Measurements from ENCODE around the gene ADAMTS15.

ADAMTS15 gene

GRCh38 chr11:130413405-130414106 is 34.9 kb upstream of the ADAMTS15 start:
- peak; percentile 58 for DNase-seq (ENCODE audit: extremely low read depth, low read depth)
- no peak for TF ChIP-seq CTCF (IDR thresholded peaks at IDR 0.05; ENCODE audit: low read depth, low read length)

- no peak for DNase-seq (ENCODE audit: extremely low read depth, low read depth)
- TF ChIP-seq CTCF (IDR thresholded peaks at IDR 0.05; ENCODE audit: low read depth, low read length) = no peak
Observed at GRCh38 chr11:130414107-130415080, 34.1 kb upstream of the ADAMTS15 start.

- TF ChIP-seq CTCF (IDR thresholded peaks at IDR 0.05; ENCODE audit: low read depth, low read length) = no peak
- DNase-seq (ENCODE audit: extremely low read depth, low read depth) = no peak
Observed at GRCh38 chr11:130415731-130416529, 32.5 kb upstream of the ADAMTS15 start.

- TF ChIP-seq CTCF (IDR thresholded peaks at IDR 0.05; ENCODE audit: low read depth, low read length) = no peak
- no peak for DNase-seq (ENCODE audit: extremely low read depth, low read depth)
Observed at GRCh38 chr11:130416530-130416882, 31.9 kb upstream of the ADAMTS15 start.

- no peak for TF ChIP-seq CTCF (IDR thresholded peaks at IDR 0.05; ENCODE audit: low read depth, low read length)
- DNase-seq (ENCODE audit: extremely low read depth, low read depth) = no peak
Observed at GRCh38 chr11:130416906-130417305, 31.5 kb upstream of the ADAMTS15 start.

- no peak for TF ChIP-seq CTCF (IDR thresholded peaks at IDR 0.05; ENCODE audit: low read depth, low read length)
- DNase-seq (ENCODE audit: extremely low read depth, low read depth) = no peak
Observed at GRCh38 chr11:130418210-130418609, 30.2 kb upstream of the ADAMTS15 start.
